ENCODE results near the gene TBC1D22A.
A peak's percentile ranks its signal among the peaks of the same experiment; 100 is the strongest.

TBC1D22A gene

DNA sequence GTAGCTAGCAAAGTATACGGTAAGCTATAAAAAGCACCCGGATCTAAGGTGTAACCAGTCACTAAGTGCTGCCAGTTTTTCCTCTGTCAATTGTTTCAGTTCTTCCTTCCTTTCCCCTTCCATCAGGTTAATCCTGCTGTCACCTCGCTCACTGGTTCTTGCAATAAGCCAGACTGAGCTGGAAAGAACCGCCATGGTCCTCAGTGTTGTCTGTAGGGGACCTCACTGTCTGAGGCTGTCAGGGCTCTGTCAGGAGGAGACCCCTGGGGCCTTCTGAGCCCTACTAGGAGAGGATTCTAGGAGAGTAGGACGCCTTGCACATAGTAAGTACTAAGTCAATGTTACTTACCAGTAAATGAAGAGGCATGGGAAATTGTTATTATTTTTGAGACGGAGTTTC, 1.4 kb upstream of the TBC1D22A start:
- DNase-seq (ENCODE audit: extremely low spot score) = no peak
- TF ChIP-seq, protein P1, sequence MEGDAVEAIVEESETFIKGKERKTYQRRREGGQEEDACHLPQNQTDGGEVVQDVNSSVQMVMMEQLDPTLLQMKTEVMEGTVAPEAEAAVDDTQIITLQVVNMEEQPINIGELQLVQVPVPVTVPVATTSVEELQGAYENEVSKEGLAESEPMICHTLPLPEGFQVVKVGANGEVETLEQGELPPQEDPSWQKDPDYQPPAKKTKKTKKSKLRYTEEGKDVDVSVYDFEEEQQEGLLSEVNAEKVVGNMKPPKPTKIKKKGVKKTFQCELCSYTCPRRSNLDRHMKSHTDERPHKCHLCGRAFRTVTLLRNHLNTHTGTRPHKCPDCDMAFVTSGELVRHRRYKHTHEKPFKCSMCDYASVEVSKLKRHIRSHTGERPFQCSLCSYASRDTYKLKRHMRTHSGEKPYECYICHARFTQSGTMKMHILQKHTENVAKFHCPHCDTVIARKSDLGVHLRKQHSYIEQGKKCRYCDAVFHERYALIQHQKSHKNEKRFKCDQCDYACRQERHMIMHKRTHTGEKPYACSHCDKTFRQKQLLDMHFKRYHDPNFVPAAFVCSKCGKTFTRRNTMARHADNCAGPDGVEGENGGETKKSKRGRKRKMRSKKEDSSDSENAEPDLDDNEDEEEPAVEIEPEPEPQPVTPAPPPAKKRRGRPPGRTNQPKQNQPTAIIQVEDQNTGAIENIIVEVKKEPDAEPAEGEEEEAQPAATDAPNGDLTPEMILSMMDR (IDR thresholded peaks at IDR 0.05; ENCODE audit: control extremely low read depth, extremely low read depth, low read depth, missing control alignments) = no peak
- CTCF ChIA-PET = interaction anchor here (1.1 to 10.0 kb wide), 6 partner anchors 11 to 79 kb away, joined by 3 to 138 read pairs (median 23); no protein-coding TSS in a partner anchor
- POLR2A ChIA-PET = interaction anchor here (0.7 to 4.0 kb wide), 4 partner anchors 9 to 725 kb away, joined by 3 to 39 read pairs (median 5); no protein-coding TSS in a partner anchor

DNA sequence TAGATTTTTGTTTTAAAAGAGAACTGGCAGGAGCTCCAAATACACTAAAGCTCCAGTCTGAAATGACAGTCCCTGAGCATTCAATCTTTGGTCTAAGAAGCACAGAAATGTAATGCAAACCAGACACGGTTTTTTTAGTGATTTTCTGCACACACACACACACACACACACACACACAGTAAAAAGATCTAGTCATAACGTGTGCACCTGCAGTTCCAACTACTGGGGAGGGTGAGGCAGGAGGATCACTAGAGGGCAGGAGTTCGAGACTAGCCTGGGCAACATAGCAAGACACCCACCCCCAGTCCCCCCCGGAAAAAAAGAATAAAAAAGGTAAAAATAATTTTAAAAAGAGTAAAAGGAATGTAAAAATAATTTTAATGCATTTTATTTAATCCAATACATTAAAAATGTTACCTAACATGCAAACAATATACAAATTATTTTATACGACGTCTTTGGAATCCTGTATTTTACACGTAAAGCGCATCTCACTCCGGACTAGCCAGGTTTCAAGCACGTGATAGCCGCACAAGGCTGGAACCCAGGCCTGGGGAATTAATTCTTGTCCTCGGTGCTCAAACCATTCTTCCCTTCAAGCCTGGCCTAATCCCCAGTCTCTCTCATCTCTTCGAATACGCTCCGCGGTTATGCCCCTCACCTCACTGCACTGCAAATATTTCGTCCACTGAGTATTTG, 762 bp upstream of the TBC1D22A start:
- TF ChIP-seq, protein P1 (IDR thresholded peaks at IDR 0.05; ENCODE audit: control extremely low read depth, extremely low read depth, low read depth, missing control alignments) = no peak
- ChIA-PET CTCF (interaction anchor here (1.0 to 10.0 kb wide), 7 partner anchors 10 to 80 kb away, joined by 3 to 138 read pairs (median 18); no protein-coding TSS in a partner anchor), POLR2A (interaction anchor here (0.7 to 4.0 kb wide), 8 partner anchors 7 to 725 kb away, joined by 3 to 39 read pairs (median 5); no protein-coding TSS in a partner anchor)
- DNase-seq (ENCODE audit: extremely low spot score) = no peak

DNA sequence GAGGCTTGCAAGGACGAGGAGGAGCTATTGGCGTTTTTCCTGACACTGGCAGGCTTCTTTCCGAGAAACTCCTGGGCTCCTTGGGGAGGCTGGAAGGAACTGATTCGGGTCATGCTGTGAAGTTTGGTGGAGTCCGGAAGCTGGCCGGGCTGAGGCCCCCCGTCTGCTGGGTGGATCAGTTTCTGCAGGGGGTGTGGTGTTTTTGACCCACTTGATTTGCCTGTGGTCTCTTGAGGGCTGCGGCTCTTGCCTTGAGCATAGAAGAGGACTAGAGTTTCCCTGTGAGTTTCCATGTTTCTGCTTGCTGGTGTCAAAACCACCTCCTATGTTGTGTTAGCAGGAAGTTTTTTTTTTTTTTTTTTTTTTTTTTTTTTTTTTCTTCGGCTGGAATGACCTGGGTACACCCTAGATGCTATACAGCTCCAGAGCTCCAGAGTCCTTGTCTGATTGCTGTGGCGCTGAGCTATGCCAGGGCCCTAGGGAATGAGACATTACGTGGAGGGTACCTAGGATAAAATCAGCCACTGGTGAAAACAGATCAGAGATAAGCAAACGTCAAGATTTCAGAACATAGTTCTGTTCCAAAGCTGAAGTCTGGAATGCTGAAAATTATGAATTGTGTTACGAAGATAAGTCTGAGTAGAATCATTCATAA, 728 bp downstream of the TBC1D22A start:
- ChIA-PET CTCF (interaction anchor here (0.9 to 10.0 kb wide), 6 partner anchors 9 to 200 kb away, joined by 3 to 138 read pairs (median 6); no protein-coding TSS in a partner anchor), POLR2A (interaction anchor here (0.7 to 4.0 kb wide), 9 partner anchors 8 to 1599 kb away, joined by 3 to 39 read pairs (median 5); partner anchors contain the start of gene NUP50)
- peak; percentile 85 for DNase-seq (ENCODE audit: extremely low spot score)
- TF ChIP-seq, protein P1 (IDR thresholded peaks at IDR 0.05; ENCODE audit: control extremely low read depth, extremely low read depth, low read depth, missing control alignments) = no peak

DNA sequence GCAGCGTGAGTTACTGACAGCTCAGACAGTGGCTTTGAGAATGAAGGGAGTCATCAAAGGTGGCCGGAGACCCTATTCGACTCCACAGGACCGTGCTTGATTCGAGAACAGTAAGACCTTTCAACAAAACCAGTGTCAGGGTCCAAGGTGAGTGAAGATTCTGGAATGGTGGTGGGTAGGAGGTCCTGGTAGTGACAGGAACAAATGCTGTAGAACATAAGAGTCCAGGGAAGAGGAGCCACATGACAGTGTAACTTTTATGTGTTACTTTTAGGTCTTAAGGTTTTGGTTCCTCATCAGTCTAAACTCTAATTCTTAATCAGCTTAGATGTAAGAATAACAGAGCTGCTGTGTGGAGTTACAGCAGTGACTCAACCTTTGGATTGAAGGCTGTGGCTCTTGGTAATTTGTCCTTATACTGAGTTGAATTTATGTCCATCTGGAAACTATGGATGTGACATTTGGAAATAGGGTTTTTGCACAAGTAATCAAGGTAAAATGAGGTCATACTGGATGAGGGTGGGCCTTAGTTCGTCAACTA, 1.8 kb downstream of the TBC1D22A start:
- ChIA-PET CTCF (interaction anchor here (0.9 to 10.0 kb wide), 4 partner anchors 8 to 201 kb away, joined by 3 to 138 read pairs (median 63); no protein-coding TSS in a partner anchor), POLR2A (interaction anchor here (4.0 kb wide), 1 partner anchor 10 kb away, joined by 39 read pairs; no protein-coding TSS in a partner anchor)
- DNase-seq (ENCODE audit: extremely low spot score) = no peak
- TF ChIP-seq, protein P1 (IDR thresholded peaks at IDR 0.05; ENCODE audit: control extremely low read depth, extremely low read depth, low read depth, missing control alignments) = no peak

DNA sequence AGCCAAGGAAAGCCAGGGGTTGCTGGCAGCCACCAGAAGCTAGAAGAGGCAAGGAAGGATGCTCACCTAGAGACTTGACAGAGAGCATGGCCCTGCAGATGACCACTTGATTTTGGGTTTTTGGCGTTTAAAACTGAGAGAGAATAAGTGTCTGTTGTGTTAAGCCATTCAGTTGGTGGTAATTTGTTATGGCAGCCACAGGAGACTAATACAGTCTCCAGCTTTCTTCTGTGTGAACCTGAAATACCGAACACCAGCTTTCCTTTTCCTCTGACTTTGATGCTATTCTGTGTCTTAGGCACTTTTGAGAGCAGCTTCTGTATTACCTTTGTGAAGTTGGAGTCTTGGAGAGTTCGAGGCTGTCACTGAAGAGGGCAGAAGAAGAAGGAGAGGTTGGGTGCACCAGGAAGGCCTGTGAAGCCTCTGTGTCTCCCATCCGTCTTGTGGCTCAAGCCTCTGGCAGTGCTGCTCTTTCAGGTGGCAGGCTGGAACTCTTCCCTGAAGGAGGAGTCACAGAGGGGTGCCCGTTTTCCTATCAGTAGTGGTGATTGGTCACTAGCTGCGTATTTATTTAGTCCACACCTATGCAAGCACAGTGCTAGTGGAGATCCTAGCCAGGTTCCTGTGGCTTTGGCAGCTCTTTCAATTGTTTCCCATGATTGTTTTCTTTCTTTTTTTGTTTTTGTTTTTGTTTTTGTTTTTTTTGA, 2.5 kb downstream of the TBC1D22A start:
- POLR2A ChIA-PET = no interaction called here
- no peak for DNase-seq (ENCODE audit: extremely low spot score)

More for the DNA sequence above, 2.5 kb downstream of the TBC1D22A start:
- TF ChIP-seq, protein P1 (IDR thresholded peaks at IDR 0.05; ENCODE audit: control extremely low read depth, extremely low read depth, low read depth, missing control alignments) = no peak
- CTCF ChIA-PET = interaction anchor here (1.1 to 10.0 kb wide), 3 partner anchors 7 to 38 kb away, joined by 3 to 121 read pairs (median 5); no protein-coding TSS in a partner anchor
